ENCODE results near the gene USP7.
"Not testable (repeated sequence)": the region's sequence is repeated elsewhere in the genome, so short reads cannot be mapped to it uniquely, and the experiment has no call there.

Gene USP7

GRCh38 chr16:8872071-8872470 is 91.6 kb downstream of the USP7 start:
- Mint-ChIP-seq H3K4me1 (ENCODE audit: low read depth) (peaks cover 19% of the 10 kb centered on the region), H3K27me3 (ENCODE audit: low read depth) (no peaks in the 10 kb centered on the region), H3K36me3 (ENCODE audit: low read depth) (peaks cover 11% of the 10 kb centered on the region), H3K9me3 (no peaks in the 10 kb centered on the region), H3K27ac (no peak overlapping the region), H3K4me3 (no peak overlapping the region)
- no peak for DNase-seq (ENCODE audit: low spot score)

GRCh38 chr16:8869988-8870241 is 93.8 kb downstream of the USP7 start:
- not testable (repeated sequence) for DNase-seq (ENCODE audit: low spot score); H3K9me3 Mint-ChIP-seq; H3K27me3 Mint-ChIP-seq (ENCODE audit: low read depth)
- Mint-ChIP-seq H3K4me1 (ENCODE audit: low read depth) (peaks cover 32% of the 10 kb centered on the region), H3K27ac (peak overlapping the region; percentile 45), H3K36me3 (ENCODE audit: low read depth) (peaks cover 15% of the 10 kb centered on the region), H3K4me3 (peak overlapping the region; percentile 93)

- peak overlapping the region; percentile 98 for H3K27ac Mint-ChIP-seq
- H3K4me3 Mint-ChIP-seq, result peak overlapping the region; percentile 93
- no peak for DNase-seq (ENCODE audit: low spot score)
- no peaks in the 10 kb centered on the region for H3K27me3 Mint-ChIP-seq (ENCODE audit: low read depth)
- H3K4me1 Mint-ChIP-seq (ENCODE audit: low read depth), result peaks cover 30% of the 10 kb centered on the region
- no peaks in the 10 kb centered on the region for H3K9me3 Mint-ChIP-seq
- peaks cover 15% of the 10 kb centered on the region for H3K36me3 Mint-ChIP-seq (ENCODE audit: low read depth)
Observed at GRCh38 chr16:8869212-8869987, 94.3 kb downstream of the USP7 start.

GRCh38 chr16:8868416-8869211 is 95.1 kb downstream of the USP7 start, which contains the start of gene CARHSP1:
CARHSP1 (minus strand) TSS chr16:8869006; CDS start chr16:8859328, 9,678 bp downstream.
- DNase-seq (ENCODE audit: low spot score), result peak; percentile 84
- H3K27ac Mint-ChIP-seq, result peak within 1 kb of the TSS; percentile 98
- H3K27me3 Mint-ChIP-seq (ENCODE audit: low read depth), result no peaks in the 10 kb centered on the region
- peak within 1 kb of the TSS; percentile 93 for H3K4me3 Mint-ChIP-seq
- H3K4me1 Mint-ChIP-seq (ENCODE audit: low read depth), result peaks cover 36% of the 10 kb centered on the region
- peaks cover 15% of the 10 kb centered on the region for H3K36me3 Mint-ChIP-seq (ENCODE audit: low read depth)
- H3K9me3 Mint-ChIP-seq, result no peaks in the 10 kb centered on the region

GRCh38 chr16:8867932-8868415 is 95.7 kb downstream of the USP7 start:
- H3K27me3 Mint-ChIP-seq (ENCODE audit: low read depth), result no peaks in the 10 kb centered on the region
- DNase-seq (ENCODE audit: low spot score), result no peak
- peak overlapping the region; percentile 89 for H3K4me3 Mint-ChIP-seq
- H3K36me3 Mint-ChIP-seq (ENCODE audit: low read depth), result peaks cover 15% of the 10 kb centered on the region
- H3K9me3 Mint-ChIP-seq, result no peaks in the 10 kb centered on the region
- peaks cover 36% of the 10 kb centered on the region for H3K4me1 Mint-ChIP-seq (ENCODE audit: low read depth)
- H3K27ac Mint-ChIP-seq, result peak overlapping the region; percentile 91

- DNase-seq (ENCODE audit: low spot score), result no peak
- no peaks in the 10 kb centered on the region for H3K27me3 Mint-ChIP-seq (ENCODE audit: low read depth)
- peak overlapping the region; percentile 91 for H3K27ac Mint-ChIP-seq
- H3K4me3 Mint-ChIP-seq, result peak overlapping the region; percentile 89
- H3K36me3 Mint-ChIP-seq (ENCODE audit: low read depth), result peaks cover 18% of the 10 kb centered on the region
- H3K9me3 Mint-ChIP-seq, result no peaks in the 10 kb centered on the region
- peaks cover 36% of the 10 kb centered on the region for H3K4me1 Mint-ChIP-seq (ENCODE audit: low read depth)
Observed at GRCh38 chr16:8867216-8867931, 96.3 kb downstream of the USP7 start.

GRCh38 chr16:8866884-8867215 is 96.9 kb downstream of the USP7 start:
- no peak for DNase-seq (ENCODE audit: low spot score)
- peak overlapping the region; percentile 91 for H3K27ac Mint-ChIP-seq
- peak overlapping the region; percentile 89 for H3K4me3 Mint-ChIP-seq
- no peaks in the 10 kb centered on the region for H3K9me3 Mint-ChIP-seq
- peaks cover 36% of the 10 kb centered on the region for H3K4me1 Mint-ChIP-seq (ENCODE audit: low read depth)
- peaks cover 21% of the 10 kb centered on the region for H3K36me3 Mint-ChIP-seq (ENCODE audit: low read depth)
- no peaks in the 10 kb centered on the region for H3K27me3 Mint-ChIP-seq (ENCODE audit: low read depth)

- no peaks in the 10 kb centered on the region for H3K27me3 Mint-ChIP-seq (ENCODE audit: low read depth)
- H3K4me1 Mint-ChIP-seq (ENCODE audit: low read depth), result peaks cover 35% of the 10 kb centered on the region
- peaks cover 21% of the 10 kb centered on the region for H3K36me3 Mint-ChIP-seq (ENCODE audit: low read depth)
- no peaks in the 10 kb centered on the region for H3K9me3 Mint-ChIP-seq
- H3K27ac Mint-ChIP-seq, result peak overlapping the region; percentile 82
- DNase-seq (ENCODE audit: low spot score), result no peak
- H3K4me3 Mint-ChIP-seq, result peak overlapping the region; percentile 82
Observed at GRCh38 chr16:8866118-8866883, 97.4 kb downstream of the USP7 start.

GRCh38 chr16:8865145-8865882 is 98.4 kb downstream of the USP7 start:
- no peaks in the 10 kb centered on the region for H3K9me3 Mint-ChIP-seq
- H3K27me3 Mint-ChIP-seq (ENCODE audit: low read depth), result no peaks in the 10 kb centered on the region
- peak overlapping the region; percentile 32 for H3K4me3 Mint-ChIP-seq
- H3K4me1 Mint-ChIP-seq (ENCODE audit: low read depth), result peaks cover 28% of the 10 kb centered on the region
- DNase-seq (ENCODE audit: low spot score), result no peak
- H3K27ac Mint-ChIP-seq, result peak overlapping the region; percentile 41
- H3K36me3 Mint-ChIP-seq (ENCODE audit: low read depth), result peaks cover 23% of the 10 kb centered on the region

GRCh38 chr16:8864480-8865110 is 99.1 kb downstream of the USP7 start:
- no peak for DNase-seq (ENCODE audit: low spot score)
- H3K4me1 Mint-ChIP-seq (ENCODE audit: low read depth), result peaks cover 28% of the 10 kb centered on the region
- H3K27ac Mint-ChIP-seq, result peak overlapping the region; percentile 41
- H3K4me3 Mint-ChIP-seq, result peak overlapping the region; percentile 7
- H3K9me3 Mint-ChIP-seq, result no peaks in the 10 kb centered on the region
- H3K36me3 Mint-ChIP-seq (ENCODE audit: low read depth), result peaks cover 27% of the 10 kb centered on the region
- H3K27me3 Mint-ChIP-seq (ENCODE audit: low read depth), result no peaks in the 10 kb centered on the region

GRCh38 chr16:8863594-8864424 is 99.9 kb downstream of the USP7 start:
- no peak for DNase-seq (ENCODE audit: low spot score)
- Mint-ChIP-seq H3K9me3 (no peaks in the 10 kb centered on the region), H3K4me1 (ENCODE audit: low read depth) (peaks cover 26% of the 10 kb centered on the region), H3K27ac (peak overlapping the region; percentile 28), H3K4me3 (peak overlapping the region; percentile 7), H3K36me3 (ENCODE audit: low read depth) (peaks cover 28% of the 10 kb centered on the region), H3K27me3 (ENCODE audit: low read depth) (no peaks in the 10 kb centered on the region)
